Measurements from ENCODE around the gene MRPL20. TPM values are rescaled to one million over a fixed set of nuclear protein-coding genes. Genes with fewer than 3 reads are reported as not detected.
A peak's percentile ranks its signal among the peaks of the same experiment; 100 is the strongest.
"Not testable (repeated sequence)": the region's sequence is repeated elsewhere in the genome, so short reads cannot be mapped to it uniquely, and the experiment has no call there.

Gene MRPL20
- polyA plus RNA-seq, 1 donor from 2014 or later, result 144 TPM

DNA sequence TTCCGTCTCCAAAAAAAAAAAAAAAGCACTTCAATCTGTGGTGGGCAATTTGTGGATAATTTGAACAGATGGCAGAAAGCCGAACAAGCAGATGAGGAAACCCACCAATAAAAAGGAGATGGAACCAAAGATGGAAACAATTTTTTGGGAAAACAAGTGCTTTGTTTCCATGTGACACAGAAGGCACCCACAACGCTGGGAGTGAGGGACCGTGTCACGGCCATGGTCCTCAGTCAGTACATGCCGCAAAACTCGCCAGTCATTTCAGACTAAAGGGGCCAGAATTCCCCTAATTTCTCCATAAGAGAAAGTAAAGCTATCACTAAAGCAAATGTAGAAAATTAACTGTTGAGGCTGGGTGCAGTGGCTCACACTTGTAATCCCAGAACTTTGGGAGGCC, 13.0 kb downstream of the MRPL20 start:
- Mint-ChIP-seq H3K27me3 (no peaks in the 10 kb centered on the region), H3K9me3 (no peaks in the 10 kb centered on the region), H3K36me3 (peaks cover 7% of the 10 kb centered on the region), H3K4me3 (no peak overlapping the region), H3K27ac (no peak overlapping the region), H3K4me1 (peaks cover 12 to 18% (median 16%) of the 10 kb centered on the region in 3 donors)

DNA sequence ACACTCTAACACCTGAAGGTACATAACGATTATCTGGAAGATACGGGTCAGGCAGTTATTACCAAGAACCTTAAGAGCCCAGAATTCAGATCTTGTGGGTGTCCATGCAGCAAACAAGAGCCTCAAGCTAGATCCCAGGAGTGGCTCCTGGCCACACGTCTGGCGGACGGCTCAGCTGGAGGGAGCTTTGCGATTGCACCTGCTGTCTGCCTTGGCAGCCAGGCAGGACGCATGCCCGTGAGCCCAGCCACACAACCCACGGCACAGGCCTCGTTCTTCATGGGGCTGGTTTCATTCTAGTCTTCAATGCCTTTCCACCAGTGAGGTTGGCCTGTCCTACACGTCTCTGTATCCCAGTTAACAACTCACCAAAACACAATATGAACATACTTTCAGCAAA, 13.7 kb downstream of the MRPL20 start:
- Mint-ChIP-seq H3K27me3 (no peaks in the 10 kb centered on the region), H3K4me3 (peak overlapping the region in 1 of 4 donors; percentile 23), H3K27ac (no peak overlapping the region), H3K4me1 (peaks cover 12 to 17% (median 16%) of the 10 kb centered on the region in 3 donors), H3K9me3 (no peaks in the 10 kb centered on the region), H3K36me3 (peaks cover 8% of the 10 kb centered on the region)

DNA sequence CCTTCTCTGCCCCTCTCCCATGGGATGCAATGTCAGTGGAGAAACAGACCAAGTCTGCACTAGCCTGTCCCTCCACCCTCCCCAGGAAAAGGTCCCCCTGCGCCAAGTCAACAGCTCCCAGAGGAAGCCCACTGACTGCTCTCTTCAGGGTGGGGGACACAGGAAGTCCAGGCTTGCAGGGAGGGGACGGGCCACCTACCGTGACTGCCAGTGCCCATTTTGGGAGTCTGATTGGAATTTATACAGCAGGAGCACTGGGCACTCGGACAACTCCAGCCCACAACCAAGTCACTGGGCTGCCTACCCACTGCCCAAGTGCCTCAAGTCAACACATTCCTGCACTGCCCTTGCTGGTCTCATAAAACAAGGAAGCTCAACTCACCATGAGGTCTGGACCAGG, 14.1 kb downstream of the MRPL20 start:
- Mint-ChIP-seq H3K4me3 (peak overlapping the region in 1 of 4 donors; percentile 58), H3K36me3 (peaks cover 8% of the 10 kb centered on the region), H3K9me3 (no peaks in the 10 kb centered on the region), H3K27me3 (no peaks in the 10 kb centered on the region), H3K27ac (no peak overlapping the region), H3K4me1 (peaks cover 8 to 13% (median 12%) of the 10 kb centered on the region in 3 donors)

DNA sequence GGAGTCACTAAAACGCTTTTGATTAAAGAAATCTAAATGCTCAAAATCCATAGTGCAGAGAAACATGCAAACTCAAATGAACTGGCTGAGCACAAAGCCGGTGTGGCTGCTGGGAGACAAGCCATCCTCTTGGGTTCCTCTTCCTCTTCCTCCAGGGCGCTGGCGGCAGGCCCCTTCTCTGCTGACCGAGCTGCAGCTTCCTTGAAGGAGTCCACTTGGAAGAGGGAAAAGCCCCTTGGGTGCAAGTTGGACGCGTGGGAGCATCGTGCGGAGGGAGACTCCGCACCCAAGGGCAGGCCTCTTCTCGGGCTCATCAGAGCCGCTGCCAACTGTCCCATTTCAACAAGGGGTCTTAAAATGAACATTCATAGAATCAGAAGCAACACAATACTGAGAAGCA, 15.9 kb downstream of the MRPL20 start:
- H3K27me3 Mint-ChIP-seq, result no peaks in the 10 kb centered on the region
- H3K4me3 Mint-ChIP-seq, result peak overlapping the region in 1 of 4 donors; percentile 50
- peaks cover 5 to 8% (median 7%) of the 10 kb centered on the region in 3 donors for H3K4me1 Mint-ChIP-seq
- no peak overlapping the region for H3K27ac Mint-ChIP-seq
- no peaks in the 10 kb centered on the region for H3K9me3 Mint-ChIP-seq
- peaks cover 11% of the 10 kb centered on the region for H3K36me3 Mint-ChIP-seq

DNA sequence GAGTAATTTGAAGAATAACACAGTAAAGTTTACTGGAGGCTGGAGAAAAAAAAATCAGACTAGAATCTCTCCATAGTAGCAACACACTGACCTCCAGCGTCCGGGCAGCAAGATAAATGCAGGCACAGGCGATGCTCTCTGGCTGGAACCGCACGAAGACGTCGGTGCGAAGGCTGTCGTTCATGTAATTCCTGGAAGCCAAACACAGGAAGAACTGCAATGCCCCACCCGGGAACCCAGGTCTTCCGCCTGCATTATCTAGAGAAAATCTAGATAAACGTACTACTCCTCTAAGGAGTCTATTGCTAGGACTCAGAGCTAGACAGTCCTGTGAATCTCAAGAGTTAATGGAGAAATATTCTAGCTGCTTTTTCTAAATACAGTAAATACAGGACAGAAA, 16.4 kb downstream of the MRPL20 start:
- Mint-ChIP-seq H3K27ac (no peak overlapping the region), H3K27me3 (no peaks in the 10 kb centered on the region), H3K4me1 (peaks cover 4 to 7% (median 5%) of the 10 kb centered on the region in 3 donors), H3K36me3 (peaks cover 11% of the 10 kb centered on the region), H3K4me3 (peak overlapping the region in 1 of 4 donors; percentile 50), H3K9me3 (no peaks in the 10 kb centered on the region)

DNA sequence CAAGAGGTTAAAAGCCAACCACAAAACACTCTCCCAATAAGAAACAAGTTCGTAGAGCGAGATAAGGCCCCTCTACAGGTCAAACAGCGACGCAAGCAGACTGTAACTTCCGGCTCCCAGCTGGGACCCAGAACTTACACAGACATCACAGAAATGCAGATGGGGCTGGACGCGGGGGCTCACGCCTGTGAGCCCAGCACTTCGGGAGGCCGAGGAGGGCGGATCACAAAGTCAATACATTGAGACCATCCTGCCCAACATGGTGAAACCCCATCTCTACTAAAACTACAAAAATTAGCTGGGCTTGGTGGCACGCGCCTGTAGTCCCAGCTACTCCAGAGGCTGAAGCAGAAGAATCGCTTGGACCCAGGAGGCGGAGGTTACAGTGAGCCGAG, 19.0 kb downstream of the MRPL20 start:
- Mint-ChIP-seq H3K27me3 (no peaks in the 10 kb centered on the region), H3K36me3 (peaks cover 6% of the 10 kb centered on the region), H3K4me1 (peaks cover 0 to 2% (median 0%) of the 10 kb centered on the region in 3 donors), H3K9me3 (no peaks in the 10 kb centered on the region), H3K27ac (no peak overlapping the region), H3K4me3 (no peak overlapping the region)

DNA sequence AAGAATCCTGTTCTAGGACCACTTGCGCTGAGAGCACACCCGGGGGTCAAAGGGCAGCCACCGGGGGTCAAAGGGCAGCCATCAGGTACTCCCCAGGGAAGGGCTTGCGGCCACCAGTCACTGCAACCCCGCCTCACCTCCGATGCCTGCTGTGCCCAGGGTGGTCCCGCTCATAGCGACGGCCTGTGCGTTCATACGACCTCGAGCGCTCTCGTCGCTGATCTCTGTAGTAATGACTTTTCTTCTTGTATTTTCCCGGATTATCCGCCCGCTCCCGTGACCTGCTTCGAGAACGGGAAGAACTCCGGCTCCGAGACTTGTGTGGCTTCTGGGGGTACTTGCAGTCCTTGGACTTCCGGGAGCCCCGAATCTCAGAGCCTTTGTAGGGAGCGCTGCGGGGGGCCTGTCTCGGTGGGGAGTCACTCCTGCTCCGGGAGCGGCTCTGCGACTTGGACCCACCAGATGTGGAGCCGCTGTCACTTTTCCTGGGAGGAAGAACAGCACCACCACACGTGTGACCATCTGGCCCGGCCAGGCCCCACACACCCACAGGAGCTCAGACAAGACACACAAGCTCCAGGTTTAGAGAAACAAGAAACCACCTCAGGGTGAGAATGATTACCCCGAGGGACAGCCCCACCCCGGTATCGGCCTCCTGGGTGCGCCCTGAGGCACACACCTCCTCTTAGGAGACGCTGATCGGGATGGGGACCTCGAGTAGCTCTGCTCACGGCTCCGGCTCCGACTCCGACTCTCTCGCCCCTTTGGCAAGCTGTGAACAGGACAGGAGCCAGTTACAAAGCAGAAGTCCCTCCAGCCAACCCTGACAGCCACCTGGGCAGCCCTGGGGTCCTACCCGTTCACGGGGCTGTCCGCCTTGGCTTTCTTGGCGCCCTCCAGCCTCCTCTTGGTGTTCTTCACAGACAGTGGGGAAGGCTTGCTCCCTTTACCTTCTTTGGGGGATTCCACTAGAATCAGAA, 19.7 kb downstream of the MRPL20 start:
- no peak overlapping the region for H3K27ac Mint-ChIP-seq
- no peaks in the 10 kb centered on the region for H3K9me3 Mint-ChIP-seq
- no peak overlapping the region for H3K4me3 Mint-ChIP-seq
- H3K4me1 Mint-ChIP-seq, result peaks cover 0 to 2% (median 2%) of the 10 kb centered on the region in 3 donors
- no peaks in the 10 kb centered on the region for H3K27me3 Mint-ChIP-seq
- H3K36me3 Mint-ChIP-seq, result peaks cover 6% of the 10 kb centered on the region

DNA sequence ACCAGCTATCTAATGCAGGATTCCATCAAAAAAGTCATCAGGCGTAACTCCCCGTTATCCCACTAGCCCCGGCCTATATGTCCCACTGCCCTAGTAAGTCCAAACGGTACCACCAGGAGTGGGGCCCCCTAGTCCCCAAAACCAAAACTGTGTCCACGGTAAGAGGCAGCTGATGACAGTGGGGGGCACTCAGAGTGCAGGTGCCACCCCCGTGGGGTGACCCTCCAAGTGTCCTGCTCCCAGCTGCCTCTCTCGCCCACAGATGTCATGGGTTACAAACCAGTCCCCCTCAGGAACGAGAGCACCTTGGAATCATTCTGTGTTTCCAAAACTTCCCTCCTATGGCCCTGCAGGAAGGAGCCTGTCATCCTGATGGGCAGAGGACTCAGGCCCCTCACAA, 21.2 kb downstream of the MRPL20 start:
- H3K4me3 Mint-ChIP-seq, result no peak overlapping the region
- no peaks in the 10 kb centered on the region for H3K27me3 Mint-ChIP-seq
- peaks cover 0 to 2% (median 2%) of the 10 kb centered on the region in 3 donors for H3K4me1 Mint-ChIP-seq
- peaks cover 6% of the 10 kb centered on the region for H3K36me3 Mint-ChIP-seq
- no peaks in the 10 kb centered on the region for H3K9me3 Mint-ChIP-seq
- H3K27ac Mint-ChIP-seq, result no peak overlapping the region

DNA sequence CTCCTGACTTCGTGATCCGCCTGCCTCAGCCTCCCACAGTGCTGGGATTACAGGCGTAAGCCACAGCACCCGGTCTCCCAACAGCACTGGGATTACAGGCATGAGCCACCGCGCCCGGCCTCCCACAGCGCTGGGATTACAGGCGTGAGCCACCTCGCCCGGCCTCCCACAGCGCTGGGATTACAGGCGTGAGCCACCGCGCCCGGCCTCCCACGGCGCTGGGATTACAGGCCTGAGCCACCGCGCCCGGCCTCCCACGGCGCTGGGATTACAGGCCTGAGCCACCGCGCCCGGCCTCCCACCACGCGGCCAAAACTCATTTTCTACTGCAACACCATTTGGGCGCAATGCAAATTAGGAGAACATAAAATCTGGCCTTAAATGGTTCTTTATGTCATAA, 21.8 kb downstream of the MRPL20 start:
- H3K4me1 Mint-ChIP-seq, H3K27ac Mint-ChIP-seq, H3K27me3 Mint-ChIP-seq, H3K9me3 Mint-ChIP-seq, H3K4me3 Mint-ChIP-seq, H3K36me3 Mint-ChIP-seq: not testable (repeated sequence)

DNA sequence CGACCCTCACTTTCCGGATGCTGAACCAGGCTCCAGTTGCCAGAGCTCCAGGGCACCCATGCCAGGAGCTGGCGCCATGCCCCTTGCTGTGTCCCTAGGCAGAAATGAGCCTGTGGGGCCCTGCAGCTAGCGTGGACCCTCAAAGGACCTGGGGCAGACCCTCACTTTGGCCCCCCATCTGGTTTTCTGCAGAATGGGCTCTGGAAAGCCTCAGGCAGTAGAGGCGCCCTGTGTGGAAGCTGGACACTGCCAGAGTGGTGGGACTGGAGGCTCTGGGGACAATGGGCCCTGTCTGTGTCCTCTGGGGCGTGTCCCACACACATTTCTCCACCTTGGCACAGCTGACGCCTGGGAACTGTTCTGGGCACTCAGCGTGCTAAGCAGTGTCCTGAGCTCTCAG, 25.8 kb downstream of the MRPL20 start:
- no peaks in the 10 kb centered on the region for H3K36me3 Mint-ChIP-seq
- H3K27ac Mint-ChIP-seq, result no peak overlapping the region
- no peaks in the 10 kb centered on the region for H3K27me3 Mint-ChIP-seq
- peaks cover 0 to 2% (median 2%) of the 10 kb centered on the region in 3 donors for H3K4me1 Mint-ChIP-seq
- no peak overlapping the region for H3K4me3 Mint-ChIP-seq
- no peaks in the 10 kb centered on the region for H3K9me3 Mint-ChIP-seq

DNA sequence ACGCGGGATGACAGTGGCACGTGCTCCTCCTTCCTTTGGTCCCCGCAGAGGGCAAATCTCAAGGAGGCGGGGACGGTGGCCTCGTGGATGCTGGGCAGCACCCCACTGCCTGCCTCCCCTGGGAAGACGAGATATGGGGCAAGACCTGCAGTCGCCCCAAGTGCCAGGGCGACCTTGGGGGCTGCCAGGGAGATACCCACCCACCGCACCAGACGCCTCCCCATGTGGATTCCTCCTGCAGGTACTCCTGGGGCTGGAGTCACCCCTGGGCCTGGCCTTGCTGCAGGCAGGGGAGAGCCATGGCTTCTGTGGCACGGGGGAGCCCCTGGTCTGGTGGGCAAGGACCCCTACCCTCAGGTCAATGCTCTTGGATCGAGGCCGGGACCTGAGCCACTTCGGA, 26.2 kb downstream of the MRPL20 start:
- Mint-ChIP-seq H3K27ac (no peak overlapping the region), H3K9me3 (no peaks in the 10 kb centered on the region), H3K4me1 (peaks cover 0 to 2% (median 2%) of the 10 kb centered on the region in 3 donors), H3K36me3 (no peaks in the 10 kb centered on the region), H3K4me3 (no peak overlapping the region), H3K27me3 (no peaks in the 10 kb centered on the region)

DNA sequence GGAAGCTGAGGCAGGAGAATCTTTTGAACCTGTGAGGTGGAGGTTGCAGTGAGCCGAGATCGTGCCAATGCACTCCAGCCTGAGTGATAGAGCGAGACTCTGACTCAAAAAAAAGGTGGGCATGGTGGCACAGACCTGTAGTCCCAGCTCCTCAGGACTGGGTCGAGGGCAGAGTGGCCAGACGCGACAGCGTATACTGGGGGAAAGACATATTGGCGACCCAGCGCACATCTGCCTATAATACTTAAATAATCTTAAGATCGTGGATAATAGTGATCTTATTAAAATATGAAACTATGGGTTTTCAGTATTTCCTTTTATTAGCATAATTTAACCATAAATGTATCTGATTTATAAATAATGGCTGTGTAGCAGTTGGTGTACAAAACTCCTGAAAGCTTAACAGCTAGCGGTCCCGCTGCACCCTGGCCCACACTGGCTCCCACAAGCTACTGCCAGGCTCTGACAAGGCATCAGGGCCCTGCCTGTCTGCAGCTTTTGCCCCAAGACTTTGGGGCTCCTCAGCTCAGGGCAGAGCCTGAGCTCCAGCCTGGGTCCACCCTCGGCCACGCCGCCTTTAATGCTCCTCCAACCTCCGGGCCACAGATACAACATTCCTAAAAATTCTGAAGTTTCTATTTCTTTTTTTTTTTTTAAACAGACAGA, 29.4 kb downstream of the MRPL20 start:
- Mint-ChIP-seq H3K36me3 (no peaks in the 10 kb centered on the region), H3K27ac (peak overlapping the region in 1 of 3 donors; percentile 59), H3K4me1 (peaks cover 4 to 7% (median 5%) of the 10 kb centered on the region in 3 donors), H3K27me3 (no peaks in the 10 kb centered on the region), H3K9me3 (no peaks in the 10 kb centered on the region), H3K4me3 (peak overlapping the region in 1 of 4 donors; percentile 22)

DNA sequence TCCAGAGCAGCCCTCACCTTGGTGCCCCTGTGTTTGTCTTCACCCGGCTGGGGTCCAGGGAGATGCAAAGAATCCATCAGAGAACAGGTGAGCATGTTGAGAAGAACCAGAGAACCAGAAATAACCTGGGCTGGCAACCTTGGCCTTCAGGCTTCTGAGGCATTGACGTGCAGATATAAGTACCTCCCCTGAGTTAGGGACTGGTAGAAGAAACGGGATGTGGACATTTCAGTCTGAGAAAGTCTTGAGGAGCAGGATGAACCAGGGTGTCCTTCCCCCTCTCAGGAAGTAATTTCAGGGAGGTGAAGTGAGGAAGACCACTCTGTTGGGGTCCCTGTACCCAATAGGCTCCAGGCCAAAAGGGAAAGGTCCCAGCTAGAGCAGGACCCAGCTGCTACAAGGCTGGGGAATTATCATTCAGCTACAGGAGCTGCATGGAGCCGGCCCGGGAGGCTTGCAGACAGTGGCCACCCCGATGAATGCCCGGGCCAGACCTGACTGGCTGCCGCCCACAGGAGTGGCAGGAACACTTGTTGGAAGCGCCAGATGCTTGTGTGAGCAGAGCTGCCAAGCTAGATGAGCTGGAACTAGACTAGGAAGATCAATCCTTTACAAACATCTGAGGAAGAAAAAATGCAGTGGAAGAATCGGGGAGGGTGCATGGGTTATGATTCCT, 30.4 kb downstream of the MRPL20 start:
- H3K4me1 Mint-ChIP-seq, result peaks cover 4 to 8% (median 5%) of the 10 kb centered on the region in 3 donors
- H3K27ac Mint-ChIP-seq, result peak overlapping the region in 1 of 3 donors; percentile 85
- H3K4me3 Mint-ChIP-seq, result peak overlapping the region; percentile 54 to 93 (median 67)
- H3K27me3 Mint-ChIP-seq, result no peaks in the 10 kb centered on the region
- H3K9me3 Mint-ChIP-seq, result no peaks in the 10 kb centered on the region
- H3K36me3 Mint-ChIP-seq, result no peaks in the 10 kb centered on the region

DNA sequence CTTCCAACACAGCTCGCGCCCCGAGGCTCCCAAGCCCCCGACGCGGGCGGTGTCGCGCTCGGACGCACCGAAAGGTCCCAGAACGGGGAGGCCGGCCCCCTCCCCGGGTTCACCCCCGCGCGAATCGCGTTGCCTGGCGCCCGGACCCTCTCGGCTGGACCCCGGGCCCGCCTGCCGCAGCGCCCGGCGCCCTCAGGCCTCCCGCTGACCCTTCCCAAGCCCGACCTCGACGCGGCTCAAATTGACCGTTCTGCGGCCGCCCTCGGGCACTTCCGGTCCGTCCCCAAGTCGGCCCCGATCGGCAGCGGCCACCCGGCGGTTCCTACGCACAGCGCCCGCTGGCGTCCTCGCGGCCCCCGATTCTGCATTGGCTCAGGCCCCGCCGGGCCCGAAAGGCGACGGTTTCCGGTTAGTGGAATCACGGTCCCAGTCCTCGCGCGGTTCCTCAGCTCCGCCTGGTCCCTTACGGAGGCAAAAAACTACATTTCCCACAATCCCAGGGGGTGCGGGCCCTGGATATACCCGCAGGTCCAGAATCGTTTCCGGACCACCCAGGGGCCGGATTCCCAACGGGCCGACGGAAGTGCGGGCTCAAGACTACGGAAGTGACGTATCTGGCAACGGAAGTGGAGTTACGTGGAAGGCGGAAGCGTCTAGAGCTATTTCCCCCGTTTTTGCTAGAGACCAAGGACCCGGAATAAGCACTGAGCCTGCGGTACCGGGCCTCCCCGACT, 32.0 kb downstream of the MRPL20 start, which contains the start of gene AURKAIP1:
Gene AURKAIP1 (minus strand): TSS at position 279 of the 734 bp plus-strand sequence. CDS start 451 bp downstream, outside the sequence.
- no peaks in the 10 kb centered on the region for H3K36me3 Mint-ChIP-seq
- H3K27ac Mint-ChIP-seq, result peak within 1 kb of the TSS; percentile 91 to 96 (median 96)
- no peaks in the 10 kb centered on the region for H3K27me3 Mint-ChIP-seq
- H3K9me3 Mint-ChIP-seq, result no peaks in the 10 kb centered on the region
- peak within 1 kb of the TSS; percentile 85 to 93 (median 90) for H3K4me3 Mint-ChIP-seq
- peaks cover 5 to 8% (median 5%) of the 10 kb centered on the region in 3 donors for H3K4me1 Mint-ChIP-seq
